Measurements from ENCODE around the gene KAZN. TPM values are rescaled to one million over a fixed set of nuclear protein-coding genes. Genes with fewer than 3 reads are reported as not detected.

Gene KAZN
- total RNA-seq, 1 donor from 2014 or later: 9.4 TPM

- FAIRE-seq (no peak), DNase-seq (ENCODE audit: low read depth) (no peak)
- no peaks in the 10 kb centered on the region for H4K20me1 ChIP-seq (ENCODE audit: insufficient read depth, low read length)
- no peaks in the 10 kb centered on the region for H3K36me3 ChIP-seq (ENCODE audit: insufficient read depth, low read length)
- no peak overlapping the region for H3K27ac ChIP-seq (ENCODE audit: low read depth, low read length)
- no peak overlapping the region for H2AFZ ChIP-seq (ENCODE audit: low read depth, low read length)
- H3K9me3 ChIP-seq (ENCODE audit: insufficient read depth, low read depth, low read length): no peaks in the 10 kb centered on the region
- Mint-ChIP-seq H3K27ac (ENCODE audit: unreplicated experiment) (no peak overlapping the region), H3K36me3 (ENCODE audit: low read depth, unreplicated experiment) (no peaks in the 10 kb centered on the region), H3K4me3 (ENCODE audit: unreplicated experiment) (no peak overlapping the region), H3K4me1 (ENCODE audit: low read depth, unreplicated experiment) (no peaks in the 10 kb centered on the region), H3K27me3 (ENCODE audit: low read depth, unreplicated experiment) (peaks cover 7% of the 10 kb centered on the region), H3K9me3 (ENCODE audit: unreplicated experiment) (no peaks in the 10 kb centered on the region)
- no peaks in the 10 kb centered on the region for H3K79me2 ChIP-seq (ENCODE audit: insufficient read depth, low read length)
- H3K27me3 ChIP-seq (ENCODE audit: insufficient read depth, low read length): peaks cover 2% of the 10 kb centered on the region
- H3K9ac ChIP-seq (ENCODE audit: low read length): no peak overlapping the region
- TF ChIP-seq CTCF (IDR thresholded peaks at IDR 0.05; ENCODE audit: insufficient read depth, low read depth, low read length): no peak
- no peak for TF ChIP-seq EZH2 (IDR thresholded peaks at IDR 0.05; ENCODE audit: insufficient read depth, low read length)
- H3K4me2 ChIP-seq (ENCODE audit: low read length): no peak overlapping the region
- H3K4me3 ChIP-seq (ENCODE audit: insufficient read depth, low read depth, low read length): no peak overlapping the region
- H3K4me1 ChIP-seq (ENCODE audit: insufficient read depth, low read length): no peaks in the 10 kb centered on the region
Observed at GRCh38 chr1:14659913-14660312, 61.4 kb downstream of the KAZN start.

- H3K4me1 Mint-ChIP-seq (ENCODE audit: low read depth, unreplicated experiment): no peaks in the 10 kb centered on the region
- H3K79me2 ChIP-seq (ENCODE audit: insufficient read depth, low read length): no peaks in the 10 kb centered on the region
- no peaks in the 10 kb centered on the region for H4K20me1 ChIP-seq (ENCODE audit: insufficient read depth, low read length)
- H2AFZ ChIP-seq (ENCODE audit: low read depth, low read length): no peak overlapping the region
- H3K9me3 Mint-ChIP-seq (ENCODE audit: unreplicated experiment): no peaks in the 10 kb centered on the region
- no peaks in the 10 kb centered on the region for H3K36me3 Mint-ChIP-seq (ENCODE audit: low read depth, unreplicated experiment)
- H3K9ac ChIP-seq (ENCODE audit: low read length): no peak overlapping the region
- no peaks in the 10 kb centered on the region for H3K4me1 ChIP-seq (ENCODE audit: insufficient read depth, low read length)
- no peaks in the 10 kb centered on the region for H3K9me3 ChIP-seq (ENCODE audit: insufficient read depth, low read depth, low read length)
- peaks cover 5% of the 10 kb centered on the region for H3K27me3 Mint-ChIP-seq (ENCODE audit: low read depth, unreplicated experiment)
- TF ChIP-seq EZH2 (IDR thresholded peaks at IDR 0.05; ENCODE audit: insufficient read depth, low read length) (no peak), CTCF (IDR thresholded peaks at IDR 0.05; ENCODE audit: insufficient read depth, low read depth, low read length) (no peak)
- FAIRE-seq: no peak
- H3K27me3 ChIP-seq (ENCODE audit: insufficient read depth, low read length): peaks cover 2% of the 10 kb centered on the region
- no peak overlapping the region for H3K4me3 ChIP-seq (ENCODE audit: insufficient read depth, low read depth, low read length)
- no peak overlapping the region for H3K27ac ChIP-seq (ENCODE audit: low read depth, low read length)
- H3K4me3 Mint-ChIP-seq (ENCODE audit: unreplicated experiment): no peak overlapping the region
- no peak overlapping the region for H3K27ac Mint-ChIP-seq (ENCODE audit: unreplicated experiment)
- no peak for DNase-seq (ENCODE audit: low read depth)
- H3K36me3 ChIP-seq (ENCODE audit: insufficient read depth, low read length): no peaks in the 10 kb centered on the region
- no peak overlapping the region for H3K4me2 ChIP-seq (ENCODE audit: low read length)
Observed at GRCh38 chr1:14660801-14661200, 62.3 kb downstream of the KAZN start.

- no peak overlapping the region for H3K9ac ChIP-seq (ENCODE audit: low read length)
- DNase-seq (ENCODE audit: low read depth) (no peak), FAIRE-seq (no peak)
- no peaks in the 10 kb centered on the region for H4K20me1 ChIP-seq (ENCODE audit: insufficient read depth, low read length)
- no peak overlapping the region for H2AFZ ChIP-seq (ENCODE audit: low read depth, low read length)
- Mint-ChIP-seq H3K9me3 (ENCODE audit: unreplicated experiment) (no peaks in the 10 kb centered on the region), H3K36me3 (ENCODE audit: low read depth, unreplicated experiment) (no peaks in the 10 kb centered on the region), H3K4me3 (ENCODE audit: unreplicated experiment) (no peak overlapping the region), H3K27ac (ENCODE audit: unreplicated experiment) (no peak overlapping the region), H3K4me1 (ENCODE audit: low read depth, unreplicated experiment) (no peaks in the 10 kb centered on the region), H3K27me3 (ENCODE audit: low read depth, unreplicated experiment) (peaks cover 5% of the 10 kb centered on the region)
- H3K27ac ChIP-seq (ENCODE audit: low read depth, low read length): no peak overlapping the region
- H3K4me1 ChIP-seq (ENCODE audit: insufficient read depth, low read length): no peaks in the 10 kb centered on the region
- no peak for TF ChIP-seq EZH2 (IDR thresholded peaks at IDR 0.05; ENCODE audit: insufficient read depth, low read length)
- TF ChIP-seq CTCF (IDR thresholded peaks at IDR 0.05; ENCODE audit: insufficient read depth, low read depth, low read length): no peak
- H3K79me2 ChIP-seq (ENCODE audit: insufficient read depth, low read length): no peaks in the 10 kb centered on the region
- H3K36me3 ChIP-seq (ENCODE audit: insufficient read depth, low read length): no peaks in the 10 kb centered on the region
- no peaks in the 10 kb centered on the region for H3K9me3 ChIP-seq (ENCODE audit: insufficient read depth, low read depth, low read length)
- H3K4me3 ChIP-seq (ENCODE audit: insufficient read depth, low read depth, low read length): no peak overlapping the region
- H3K27me3 ChIP-seq (ENCODE audit: insufficient read depth, low read length): peaks cover 2% of the 10 kb centered on the region
- H3K4me2 ChIP-seq (ENCODE audit: low read length): no peak overlapping the region
Observed at GRCh38 chr1:14661222-14661621, 62.7 kb downstream of the KAZN start.
